Right lobe of liver (tissue), 6 donors: ENCODE results near the gene TLE2. TPM values are rescaled to one million over a fixed set of nuclear protein-coding genes. Genes with fewer than 3 reads are reported as not detected.

Experiments
- ATAC-seq, 4 donors: fragments of 200-7000 bp; cut with Tn5 transposase; one replicate each; pipeline ENCODE4 v1.9.1; 2020; ENCODE audit warnings: mild to moderate bottlenecking in 4 of 4, moderate library complexity in 4 of 4
- DNase-seq, 3 donors: peaks; one replicate each; pipeline ENCODE4 v3.0.0-alpha.2; 2020
- H3K27ac ChIP-seq, 3 donors: fragments of 200-600 bp; one replicate each; pipeline ENCODE4 v1.8.0; 2022
- H3K27me3 ChIP-seq, 2 donors: fragments of 200-600 bp; one replicate each; pipeline ENCODE4 v1.8.0; 2022
- H3K36me3 ChIP-seq, 4 donors: fragments of 200-600 bp; sonication (generic) in 1 of 4; one replicate each; pipeline versions ENCODE4 v1.5.1 to v1.8.0; 2017 to 2022; ENCODE audit warnings: control low read depth in 1 of 4
- H3K4me1 ChIP-seq, 4 donors: fragments of 200-600 bp; sonication (generic) in 1 of 4; one replicate each; pipeline versions ENCODE4 v1.5.1 to v1.8.0; 2017 to 2022; ENCODE audit warnings: control low read depth in 1 of 4
- H3K4me3 ChIP-seq, 3 donors: fragments of 200-600 bp; one replicate each; pipeline ENCODE4 v1.8.0; 2022
- H3K9me3 ChIP-seq, 4 donors: fragments of 200-600 bp; sonication (generic) in 1 of 4; one replicate each; pipeline versions ENCODE4 v1.5.1 to v1.8.0; 2017 to 2022; ENCODE audit warnings: control low read depth in 1 of 4
- CTCF ChIP-seq, 4 donors: fragments of 200-600 bp in 3 of 4; fragments of 450-650 bp in 1 of 4; IDR thresholded peaks; one replicate each; pipeline versions ENCODE4 v1.5.1 to v1.8.0; 2016 to 2022; ENCODE audit warnings: antibody characterized with exemption in 4 of 4, mild to moderate bottlenecking in 2 of 4
- POLR2A ChIP-seq: fragments of 450-650 bp; IDR thresholded peaks from one replicate; pipeline ENCODE4 v1.6.1; 2017; ENCODE audit warnings: antibody characterized with exemption, mild to moderate bottlenecking
- WGBS: methylation state at CpG from one replicate; pipeline ENCODE4 v1.1.6; 2018; ENCODE audit warnings: low coverage, low lambda C conversion rate; ENCODE audit not compliant: insufficient coverage; ENCODE audit errors: missing lambda C conversion rate; 5-methylcytosine and 5-hydroxymethylcytosine counted together
- intact Hi-C, 2 donors: fragments of 100-400 bp; cut with DNase I; formaldehyde crosslinking; loops; one replicate each; pipeline versions ENCODE4 v1.11.2 to v1.14.1; 2022
- total RNA-seq, 6 experiments: library from RNA; depleted of rRNA in 2 of 6; stranded (reverse); fragments of >200 nt in 2 of 6; fragmentation: NEBNext Ultra II Directional in 3 of 6; extraction: Animal tissue kit (Norgen Biotek cat#: 25700) in 3 of 6; gene quantifications; one replicate each; pipeline versions ENCODE4 v1.1.0 to v1.2.4, GENCODE V29; 2016 to 2023
- donor health status: DM: no; HTN: yes; CAD: no.
- donor health status: DM: no; HTN: no; CAD: no.
- donor health status: DM: no; HTN: no; CAD: no.
- donor health status: DM: no; HTN: yes; CAD: no.
- donor health status: DM: no; HTN: yes; CAD: no.

The TLE2 gene
- total RNA-seq, 6 experiments from 2014 or later = 6.1 to 20.6 (median 9.3) TPM

DNA sequence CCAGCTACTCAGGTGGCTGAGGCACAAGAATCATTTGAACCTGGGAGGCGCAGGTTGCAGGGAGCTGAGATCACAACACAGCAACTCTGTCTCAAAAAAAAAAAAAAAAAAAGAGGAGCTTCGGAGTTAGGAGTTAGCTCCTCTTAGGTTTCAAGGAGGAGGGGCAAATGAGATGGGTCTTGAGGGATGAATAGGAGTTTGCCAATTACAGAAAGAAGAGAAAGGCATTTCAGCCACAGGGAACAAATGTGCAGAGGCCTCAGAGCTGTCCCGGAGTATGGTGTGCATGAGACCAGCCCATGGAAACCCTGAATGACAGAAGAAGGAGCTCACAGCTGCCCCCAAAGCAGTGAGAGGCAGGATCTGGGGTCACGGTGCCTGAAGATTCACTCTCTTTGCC is 24.6 kb downstream of the TLE2 start:
- Histone ChIP-seq H3K4me3 (no peak overlapping the region), H3K36me3 (no peaks in the 10 kb centered on the region), H3K9me3 (no peaks in the 10 kb centered on the region), H3K4me1 (no peaks in the 10 kb centered on the region), H3K27ac (no peak overlapping the region), H3K27me3 (no peaks in the 10 kb centered on the region)
- WGBS = 100% methylated on average over 3 of the region's 4 CpGs
- DNase-seq = no peak
- ATAC-seq = no peak
- intact Hi-C loops = no loop called here
- no peak for TF ChIP-seq CTCF (IDR thresholded peaks at IDR 0.05)
- TF ChIP-seq POLR2A = no peak

- Histone ChIP-seq H3K36me3 (no peaks in the 10 kb centered on the region), H3K9me3 (no peaks in the 10 kb centered on the region), H3K27ac (no peak overlapping the region), H3K4me1 (no peaks in the 10 kb centered on the region), H3K4me3 (no peak overlapping the region), H3K27me3 (no peaks in the 10 kb centered on the region)
- TF ChIP-seq POLR2A (no peak), CTCF (IDR thresholded peaks at IDR 0.05) (no peak)
- ATAC-seq (no peak), DNase-seq (no peak)
- intact Hi-C loops = no loop called here
- WGBS = 100% methylated on average over 2 of the region's 7 CpGs
Observed at GRCh38 chr19:3003046-3003445, 26.0 kb downstream of the TLE2 start.

DNA sequence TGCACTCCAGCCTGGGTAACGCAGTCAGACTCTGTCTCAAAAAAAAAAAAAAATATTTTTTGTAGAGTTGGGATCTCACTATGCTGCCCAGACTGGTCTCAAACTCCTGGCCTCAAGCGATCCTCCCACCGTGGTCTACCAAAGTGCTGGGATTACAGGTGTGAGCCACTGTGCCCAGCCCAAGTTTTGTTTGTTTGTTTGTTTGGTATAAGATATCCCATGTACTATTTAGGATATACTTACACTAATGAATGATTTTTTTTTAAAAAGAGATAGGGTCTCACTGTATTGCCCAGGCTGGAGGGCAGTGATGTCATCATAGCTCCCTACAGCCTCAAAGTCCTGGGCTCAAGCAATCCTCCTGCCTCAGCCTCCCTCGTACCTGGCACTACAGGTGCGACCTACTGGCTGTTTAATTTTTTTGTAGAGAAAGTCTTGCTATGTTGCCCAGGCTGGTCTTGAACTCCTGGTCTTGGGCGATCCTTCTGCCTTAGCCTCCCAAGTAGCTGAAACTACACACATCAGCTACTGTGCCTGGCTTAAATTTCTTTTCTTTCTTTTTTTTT is 27.8 kb downstream of the TLE2 start:
- Histone ChIP-seq H3K27ac (no peak overlapping the region), H3K9me3 (no peaks in the 10 kb centered on the region), H3K27me3 (no peaks in the 10 kb centered on the region), H3K4me3 (no peak overlapping the region), H3K36me3 (no peaks in the 10 kb centered on the region), H3K4me1 (no peaks in the 10 kb centered on the region)
- DNase-seq (no peak), ATAC-seq (no peak)
- intact Hi-C loops = no loop called here
- 88% methylated on average over 4 of the region's 6 CpGs for WGBS
- TF ChIP-seq CTCF (IDR thresholded peaks at IDR 0.05) = no peak
- no peak for TF ChIP-seq POLR2A

GRCh38 chr19:2998642-2999041 is 30.4 kb downstream of the TLE2 start:
- Histone ChIP-seq H3K4me3 (no peak overlapping the region), H3K27ac (no peak overlapping the region), H3K27me3 (no peaks in the 10 kb centered on the region), H3K36me3 (no peaks in the 10 kb centered on the region), H3K9me3 (no peaks in the 10 kb centered on the region), H3K4me1 (no peaks in the 10 kb centered on the region)
- ATAC-seq (no peak), DNase-seq (no peak)
- TF ChIP-seq POLR2A (no peak), CTCF (IDR thresholded peaks at IDR 0.05) (no peak)
- intact Hi-C loops = no loop called here
- WGBS = 93% methylated on average over 3 of the region's 11 CpGs

DNA sequence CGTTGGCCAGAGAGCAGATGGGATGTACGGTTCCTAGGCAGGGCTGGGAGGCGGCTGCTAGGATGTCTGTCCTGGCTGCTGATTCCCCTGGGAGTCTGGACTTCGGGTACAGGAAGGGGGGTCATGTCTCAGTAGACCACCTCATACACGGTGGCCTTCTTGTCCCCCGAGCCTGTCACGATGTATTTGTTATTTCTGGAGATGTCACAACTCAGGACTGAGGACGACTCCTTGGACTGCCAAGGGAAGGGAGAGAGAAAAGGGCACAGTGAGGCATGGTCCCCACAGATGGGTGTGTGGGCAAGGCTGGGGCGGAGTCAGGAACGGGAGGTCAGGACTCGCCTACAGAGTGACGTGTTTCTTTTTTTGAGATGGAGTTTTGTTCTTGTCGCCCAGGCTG is 31.4 kb downstream of the TLE2 start:
- Histone ChIP-seq H3K36me3 (no peaks in the 10 kb centered on the region), H3K9me3 (no peaks in the 10 kb centered on the region), H3K4me3 (no peak overlapping the region), H3K27me3 (no peaks in the 10 kb centered on the region), H3K27ac (no peak overlapping the region), H3K4me1 (no peaks in the 10 kb centered on the region)
- no peak for TF ChIP-seq POLR2A
- no peak for TF ChIP-seq CTCF (IDR thresholded peaks at IDR 0.05)
- 86% methylated on average over 5 of the region's 13 CpGs for WGBS
- intact Hi-C loops = no loop called here
- DNase-seq (no peak), ATAC-seq (no peak)
